PC-3 (cell line): ENCODE results near the gene COL5A2.

Experiments used
- CTCF ChIP-seq: fragments of 300-600 bp; sonication (generic); conservative IDR thresholded peaks from 2 replicates; pipeline ENCODE4 v1.5.1; 2017; ENCODE audit warnings: antibody characterized with exemption, low read depth, mild to moderate bottlenecking, low read length
- EZH2 ChIP-seq: fragments of 300-600 bp; sonication (generic); IDR thresholded peaks from one replicate; pipeline ENCODE4 v1.6.1; 2017; ENCODE audit warnings: antibody characterized with exemption, mild to moderate bottlenecking, low read length; ENCODE audit not compliant: unreplicated experiment
- EZH2phosphoT487 ChIP-seq: fragments of 300-600 bp; sonication (generic); IDR thresholded peaks from 2 replicates; pipeline ENCODE4 v1.6.1; 2018; ENCODE audit warnings: mild to moderate bottlenecking, antibody characterized with exemption, low read length, borderline replicate concordance

DNA sequence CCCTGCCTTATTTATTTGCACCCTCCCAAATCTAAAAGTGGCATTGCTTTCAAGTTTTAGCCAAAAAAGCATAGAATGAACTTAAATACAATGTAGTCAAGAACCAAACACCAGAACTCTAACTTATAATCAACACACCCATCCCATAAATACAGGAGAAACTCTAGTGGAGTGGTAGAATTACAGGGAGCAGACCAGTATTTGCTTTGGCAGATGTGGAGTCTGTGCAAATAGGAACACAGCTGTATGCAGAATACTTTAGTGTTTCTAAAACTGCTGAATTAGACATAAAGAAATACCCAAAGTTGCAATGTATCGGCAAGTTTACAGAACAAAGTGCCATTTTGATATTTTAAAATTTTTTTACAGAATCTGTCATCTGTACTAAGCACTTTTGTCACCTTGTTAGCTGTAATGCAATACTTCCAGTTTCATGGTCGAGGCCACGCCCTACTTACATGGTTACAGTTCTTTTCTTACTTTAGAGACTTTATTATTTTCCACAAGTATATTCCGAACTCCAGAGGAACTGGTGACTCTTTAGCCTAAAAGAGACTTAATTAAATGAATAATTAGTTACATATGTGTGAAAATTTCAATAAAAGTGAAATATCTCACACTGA, 23.7 kb upstream of the COL5A2 start:
- TF ChIP-seq CTCF (no peak), EZH2 (no peak), EZH2phosphoT487 (no peak)
